ENCODE data around the gene ZNF786.
"Not testable (repeated sequence)": the region's sequence is repeated elsewhere in the genome, so short reads cannot be mapped to it uniquely, and the experiment has no call there.

ZNF786 gene

GRCh38 chr7:149090397-149091195 is at the start of gene ZNF786:
Gene ZNF786 (minus strand): TSS chr7:149090718. CDS start chr7:149090640, 78 bp downstream.
- DNase-seq = peak; percentile 89

- DNase-seq = no peak
Measured at GRCh38 chr7:149136118-149136517, 45.6 kb upstream of the ZNF786 start.

GRCh38 chr7:149133028-149133710 is 42.7 kb upstream of the ZNF786 start:
- DNase-seq = no peak

- no peak for DNase-seq
Measured at GRCh38 chr7:149130572-149131198, 40.2 kb upstream of the ZNF786 start.

GRCh38 chr7:149126662-149127266 is 36.2 kb upstream of the ZNF786 start:
- peak; percentile 32 for DNase-seq

- DNase-seq = peak; percentile 91
Measured at GRCh38 chr7:149125863-149126661, 35.5 kb upstream of the ZNF786 start, which contains the start of gene ZNF425. Gene ZNF425 (minus strand): TSS chr7:149126324. CDS start chr7:149126213, 111 bp downstream.

GRCh38 chr7:149125189-149125862 is 34.8 kb upstream of the ZNF786 start:
- DNase-seq = no peak

GRCh38 chr7:149109969-149110368 is 19.5 kb upstream of the ZNF786 start:
- DNase-seq = peak; percentile 27

GRCh38 chr7:149104749-149105148 is 14.2 kb upstream of the ZNF786 start:
- no peak for DNase-seq

- no peak for DNase-seq
Measured at GRCh38 chr7:149104214-149104613, 13.7 kb upstream of the ZNF786 start.

- DNase-seq = no peak
Measured at GRCh38 chr7:149103424-149103823, 12.9 kb upstream of the ZNF786 start.

- DNase-seq = no peak
Measured at GRCh38 chr7:149102666-149103065, 12.1 kb upstream of the ZNF786 start.

- no peak for DNase-seq
Measured at GRCh38 chr7:149100821-149101220, 10.3 kb upstream of the ZNF786 start.

- no peak for DNase-seq
Measured at GRCh38 chr7:149099058-149099457, 8.5 kb upstream of the ZNF786 start.

GRCh38 chr7:149097088-149097487 is 6.6 kb upstream of the ZNF786 start:
- DNase-seq = peak; percentile 86

GRCh38 chr7:149093228-149093627 is 2.7 kb upstream of the ZNF786 start:
- DNase-seq = no peak

- not testable (repeated sequence) for DNase-seq
Measured at GRCh38 chr7:149092244-149092643, 1.7 kb upstream of the ZNF786 start.

- no peak for DNase-seq
Measured at GRCh38 chr7:149087376-149087775, 3.1 kb downstream of the ZNF786 start.

GRCh38 chr7:149085866-149086265 is 4.7 kb downstream of the ZNF786 start:
- DNase-seq = no peak

GRCh38 chr7:149084407-149084806 is 6.1 kb downstream of the ZNF786 start:
- DNase-seq = no peak

- DNase-seq = no peak
Measured at GRCh38 chr7:149081914-149082313, 8.6 kb downstream of the ZNF786 start.

GRCh38 chr7:149077594-149077993 is 12.9 kb downstream of the ZNF786 start:
- DNase-seq = no peak

Measured in NCI-H226 (cell line).